ENCODE data around the gene LTBR.
"Not testable (repeated sequence)": the region's sequence is repeated elsewhere in the genome, so short reads cannot be mapped to it uniquely, and the experiment has no call there.

The LTBR gene

GRCh38 chr12:6383572-6384498 is at the start of gene LTBR:
TSS of gene LTBR (plus strand) at chr12:6384162. CDS start at chr12:6384359, 197 bp downstream.
- in situ Hi-C loops (cut with HindIII; ENCODE audit: low sequenced_read_pairs): no loop called here

GRCh38 chr12:6334359-6334758 is 49.6 kb upstream of the LTBR start:
- in situ Hi-C loops (cut with HindIII; ENCODE audit: low sequenced_read_pairs): no loop called here

GRCh38 chr12:6334940-6335450 is 49.0 kb upstream of the LTBR start:
- in situ Hi-C loops (cut with HindIII; ENCODE audit: low sequenced_read_pairs): no loop called here

GRCh38 chr12:6335451-6336078 is 48.4 kb upstream of the LTBR start:
- in situ Hi-C loops (cut with HindIII; ENCODE audit: low sequenced_read_pairs): no loop called here

GRCh38 chr12:6336079-6336888 is 47.7 kb upstream of the LTBR start:
- in situ Hi-C loops (cut with HindIII; ENCODE audit: low sequenced_read_pairs): no loop called here

GRCh38 chr12:6336889-6337853 is 46.8 kb upstream of the LTBR start:
- in situ Hi-C loops (cut with HindIII; ENCODE audit: low sequenced_read_pairs): no loop called here

- in situ Hi-C loops (cut with HindIII; ENCODE audit: low sequenced_read_pairs): no loop called here
Measured at GRCh38 chr12:6337958-6338433, 46.0 kb upstream of the LTBR start.

- in situ Hi-C loops (cut with HindIII; ENCODE audit: low sequenced_read_pairs): not testable (repeated sequence)
Measured at GRCh38 chr12:6338536-6338935, 45.4 kb upstream of the LTBR start.

GRCh38 chr12:6338955-6339354 is 45.0 kb upstream of the LTBR start:
- in situ Hi-C loops (cut with HindIII; ENCODE audit: low sequenced_read_pairs): no loop called here

GRCh38 chr12:6340032-6340638 is 43.8 kb upstream of the LTBR start:
- in situ Hi-C loops (cut with HindIII; ENCODE audit: low sequenced_read_pairs): no loop called here

GRCh38 chr12:6340745-6341416 is 43.1 kb upstream of the LTBR start:
- in situ Hi-C loops (cut with HindIII; ENCODE audit: low sequenced_read_pairs): no loop called here

- in situ Hi-C loops (cut with HindIII; ENCODE audit: low sequenced_read_pairs): no loop called here
Measured at GRCh38 chr12:6341417-6342139, 42.4 kb upstream of the LTBR start, which contains the start of gene TNFRSF1A. TSS of gene TNFRSF1A (minus strand) at chr12:6342076. CDS start at chr12:6341814, 262 bp downstream.

GRCh38 chr12:6342140-6342889 is 41.6 kb upstream of the LTBR start:
- in situ Hi-C loops (cut with HindIII; ENCODE audit: low sequenced_read_pairs): no loop called here

- in situ Hi-C loops (cut with HindIII; ENCODE audit: low sequenced_read_pairs): no loop called here
Measured at GRCh38 chr12:6343518-6343917, 40.4 kb upstream of the LTBR start.

GRCh38 chr12:6344101-6344660 is 39.8 kb upstream of the LTBR start:
- in situ Hi-C loops (cut with HindIII; ENCODE audit: low sequenced_read_pairs): not testable (repeated sequence)

GRCh38 chr12:6345319-6346091 is 38.5 kb upstream of the LTBR start:
- in situ Hi-C loops (cut with HindIII; ENCODE audit: low sequenced_read_pairs): no loop called here

Measured in endothelial cell of hepatic sinusoid (primary cell).